Hindlimb muscle (tissue), 1 donor: Measurements from ENCODE around the gene CEP126. TPM values are rescaled to one million over a fixed set of nuclear protein-coding genes. Genes with fewer than 3 reads are reported as not detected.

Source experiments
- DNase-seq: peaks from one replicate; pipeline ENCODE4 v3.0.0-alpha.2; 2013
- polyA plus RNA-seq: library from polyadenylated mRNA; unstranded; fragments of 120-200 nt; gene quantifications from one replicate; pipeline ENCODE4 v1.2.1, GENCODE V29; 2013; ENCODE audit not compliant: insufficient read length

Gene CEP126
- polyA plus RNA-seq: 2.8 TPM

GRCh38 chr11:101914738-101915426 is at the start of gene CEP126:
Gene CEP126 (plus strand): TSS chr11:101915010. CDS start chr11:101915285, 275 bp downstream.
- peak; percentile 95 for DNase-seq

GRCh38 chr11:101866619-101867491 is 48.0 kb upstream of the CEP126 start:
- no peak for DNase-seq

GRCh38 chr11:101867951-101868350 is 46.9 kb upstream of the CEP126 start:
- DNase-seq: no peak

- DNase-seq: no peak
Observed at GRCh38 chr11:101870510-101870909, 44.3 kb upstream of the CEP126 start.

GRCh38 chr11:101872171-101872882 is 42.5 kb upstream of the CEP126 start:
- DNase-seq: no peak

- no peak for DNase-seq
Observed at GRCh38 chr11:101880222-101880621, 34.6 kb upstream of the CEP126 start.

GRCh38 chr11:101881586-101881985 is 33.2 kb upstream of the CEP126 start:
- no peak for DNase-seq

GRCh38 chr11:101885631-101886030 is 29.2 kb upstream of the CEP126 start:
- DNase-seq: no peak

- DNase-seq: no peak
Observed at GRCh38 chr11:101889767-101890166, 25.0 kb upstream of the CEP126 start.

GRCh38 chr11:101894505-101894904 is 20.3 kb upstream of the CEP126 start:
- no peak for DNase-seq

GRCh38 chr11:101907815-101908214 is 7.0 kb upstream of the CEP126 start:
- peak; percentile 47 for DNase-seq

- no peak for DNase-seq
Observed at GRCh38 chr11:101909087-101909486, 5.7 kb upstream of the CEP126 start.

GRCh38 chr11:101912823-101913284 is 2.0 kb upstream of the CEP126 start:
- no peak for DNase-seq

- no peak for DNase-seq
Observed at GRCh38 chr11:101913656-101914055, 1.2 kb upstream of the CEP126 start.

GRCh38 chr11:101914341-101914737 is 471 bp upstream of the CEP126 start:
- peak; percentile 72 for DNase-seq

GRCh38 chr11:101915791-101916291 is 1.0 kb downstream of the CEP126 start:
- peak; percentile 73 for DNase-seq

GRCh38 chr11:101916422-101916821 is 1.6 kb downstream of the CEP126 start, which contains the start of gene ANGPTL5:
Gene ANGPTL5 (minus strand): TSS chr11:101916522. CDS start chr11:101907909, 8,613 bp downstream.
- no peak for DNase-seq

GRCh38 chr11:101917226-101917625 is 2.4 kb downstream of the CEP126 start:
- DNase-seq: no peak

- no peak for DNase-seq
Observed at GRCh38 chr11:101920992-101921391, 6.2 kb downstream of the CEP126 start.

GRCh38 chr11:101923554-101923953 is 8.7 kb downstream of the CEP126 start:
- DNase-seq: no peak

GRCh38 chr11:101929294-101929915 is 14.6 kb downstream of the CEP126 start:
- DNase-seq: no peak

- DNase-seq: no peak
Observed at GRCh38 chr11:101931692-101932091, 16.9 kb downstream of the CEP126 start.
